Mucosa of rectum (tissue), 2 donors: ENCODE data around the gene LRP2.

Experiments
- H3K27ac ChIP-seq, 2 donors: one replicate each; pipeline ENCODE4 v1.7.0; 2013; ENCODE audit warnings: inconsistent platforms in 2 of 2, low read depth in 2 of 2, low read length in 2 of 2
- H3K27me3 ChIP-seq, 2 donors: one replicate each; pipeline ENCODE4 v1.7.0; 2013; ENCODE audit warnings: low read length in 2 of 2; ENCODE audit not compliant: control insufficient read depth in 2 of 2, insufficient read depth in 2 of 2
- H3K36me3 ChIP-seq, 2 donors: one replicate each; pipeline ENCODE4 v1.7.0; 2013; ENCODE audit warnings: low read length in 2 of 2; ENCODE audit not compliant: control insufficient read depth in 2 of 2, insufficient read depth in 2 of 2
- H3K4me1 ChIP-seq, 2 donors: one replicate each; pipeline ENCODE4 v1.7.0; 2013; ENCODE audit warnings: low read length in 2 of 2, mild to moderate bottlenecking in 1 of 2; ENCODE audit not compliant: control insufficient read depth in 2 of 2, insufficient read depth in 2 of 2
- H3K4me3 ChIP-seq, 2 donors: one replicate each; pipeline ENCODE4 v1.7.0; 2013; ENCODE audit warnings: low read length in 2 of 2
- H3K9ac ChIP-seq, 2 donors: one replicate each; pipeline ENCODE4 v1.7.0; 2013; ENCODE audit warnings: low read length in 2 of 2, low read depth in 1 of 2, mild to moderate bottlenecking in 1 of 2
- H3K9me3 ChIP-seq, 2 donors: one replicate each; pipeline ENCODE4 v1.7.0; 2013; ENCODE audit warnings: low read length in 2 of 2; ENCODE audit not compliant: control insufficient read depth in 2 of 2
- donor health status: healthy.
- donor health status: Normal muscosa, but diverticular disease.

Gene LRP2

DNA sequence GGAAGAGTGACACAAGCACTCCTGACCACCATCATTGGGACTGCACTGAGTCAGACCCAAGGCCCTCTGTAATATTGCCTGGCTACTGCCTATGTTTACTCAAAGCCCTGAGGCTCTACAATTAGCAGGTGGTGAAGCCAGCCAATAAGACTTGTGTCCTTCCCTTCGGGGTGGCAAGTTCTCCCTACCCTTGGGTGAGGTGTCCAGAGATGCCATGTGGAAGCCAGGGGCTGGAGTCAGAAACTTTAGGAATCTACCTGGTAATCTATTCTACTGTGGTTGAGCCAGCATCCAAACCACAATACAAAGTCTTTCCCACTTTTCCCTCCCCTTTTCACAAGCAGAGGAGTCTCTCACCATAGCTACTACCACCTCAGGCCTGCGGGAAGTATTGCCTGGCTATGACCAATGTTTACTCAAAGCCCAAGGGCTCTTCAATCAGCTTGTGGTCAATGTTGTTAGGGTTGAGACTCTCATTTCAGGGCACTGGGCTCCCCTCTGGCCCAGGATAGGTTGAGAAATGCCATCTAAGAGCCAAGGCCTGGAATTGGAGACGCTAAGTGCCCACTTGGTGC lies 275.4 kb downstream of the LRP2 start:
- H3K27ac ChIP-seq: no peak overlapping the region
- no peak overlapping the region for H3K9ac ChIP-seq
- peaks cover 0 to 2% of the 10 kb centered on the region in 2 donors for H3K36me3 ChIP-seq
- H3K4me3 ChIP-seq: no peak overlapping the region
- H3K27me3 ChIP-seq: no peaks in the 10 kb centered on the region
- no peaks in the 10 kb centered on the region for H3K9me3 ChIP-seq
- H3K4me1 ChIP-seq: peaks cover under 1 to 23% of the 10 kb centered on the region in 2 donors

GRCh38 chr2:169082995-169083394 lies 279.3 kb downstream of the LRP2 start:
- Histone ChIP-seq H3K9me3 (no peaks in the 10 kb centered on the region), H3K36me3 (no peaks in the 10 kb centered on the region), H3K27ac (no peak overlapping the region), H3K9ac (no peak overlapping the region), H3K27me3 (no peaks in the 10 kb centered on the region), H3K4me3 (no peak overlapping the region), H3K4me1 (peaks cover 0 to 2% of the 10 kb centered on the region in 2 donors)

DNA sequence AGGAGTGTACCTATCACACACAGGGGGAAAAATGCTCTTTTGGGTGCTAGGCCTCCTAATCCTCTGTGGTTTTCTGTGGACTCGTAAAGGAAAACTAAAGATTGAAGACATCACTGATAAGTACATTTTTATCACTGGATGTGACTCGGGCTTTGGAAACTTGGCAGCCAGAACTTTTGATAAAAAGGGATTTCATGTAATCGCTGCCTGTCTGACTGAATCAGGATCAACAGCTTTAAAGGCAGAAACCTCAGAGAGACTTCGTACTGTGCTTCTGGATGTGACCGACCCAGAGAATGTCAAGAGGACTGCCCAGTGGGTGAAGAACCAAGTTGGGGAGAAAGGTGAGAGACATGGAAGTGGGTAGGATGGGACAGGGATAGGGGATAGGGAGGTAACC lies 280.8 kb downstream of the LRP2 start:
- Histone ChIP-seq H3K36me3 (no peaks in the 10 kb centered on the region), H3K4me3 (no peak overlapping the region), H3K27me3 (no peaks in the 10 kb centered on the region), H3K9ac (no peak overlapping the region), H3K4me1 (peaks cover 0 to 2% of the 10 kb centered on the region in 2 donors), H3K27ac (no peak overlapping the region), H3K9me3 (no peaks in the 10 kb centered on the region)

GRCh38 chr2:169080250-169081069 lies 281.9 kb downstream of the LRP2 start:
- H3K9me3 ChIP-seq: no peaks in the 10 kb centered on the region
- H3K27me3 ChIP-seq: no peaks in the 10 kb centered on the region
- no peaks in the 10 kb centered on the region for H3K36me3 ChIP-seq
- no peak overlapping the region for H3K9ac ChIP-seq
- H3K4me1 ChIP-seq: peaks cover 0 to 2% of the 10 kb centered on the region in 2 donors
- no peak overlapping the region for H3K27ac ChIP-seq
- no peak overlapping the region for H3K4me3 ChIP-seq

DNA sequence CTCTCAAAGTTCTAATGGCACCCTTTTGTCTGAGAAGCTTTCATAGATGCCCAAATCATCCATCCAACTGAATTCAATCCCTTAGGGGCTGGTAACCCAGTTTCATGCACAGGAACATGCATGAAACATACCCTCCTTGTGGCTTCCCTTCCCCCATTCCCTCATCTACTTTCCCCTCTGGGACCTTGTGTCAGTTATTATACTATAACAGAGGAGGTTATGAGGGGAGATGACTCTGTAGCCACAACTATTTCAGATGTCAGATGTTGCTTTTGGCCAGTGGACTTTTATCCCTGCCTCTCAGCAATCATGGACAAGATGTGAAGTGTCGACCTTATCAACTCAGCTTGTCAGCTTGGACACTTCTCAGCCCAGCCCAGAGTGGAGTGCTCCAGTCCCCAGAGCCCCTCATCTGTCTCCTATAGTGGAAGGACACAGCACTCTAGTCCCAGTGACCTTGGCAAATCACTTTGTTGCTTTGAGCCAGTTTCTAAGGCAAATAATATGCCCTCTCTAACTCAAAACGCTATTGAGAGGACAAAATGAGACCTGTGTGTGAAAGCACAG lies 284.6 kb downstream of the LRP2 start:
- H3K27me3 ChIP-seq: no peaks in the 10 kb centered on the region
- no peak overlapping the region for H3K27ac ChIP-seq
- no peak overlapping the region for H3K4me3 ChIP-seq
- H3K4me1 ChIP-seq: peaks cover 2 to 3% of the 10 kb centered on the region in 2 donors
- no peak overlapping the region for H3K9ac ChIP-seq
- H3K9me3 ChIP-seq: no peaks in the 10 kb centered on the region
- no peaks in the 10 kb centered on the region for H3K36me3 ChIP-seq
